SK-N-SH (cell line): Measurements from ENCODE around the gene IPO11. TPM values are rescaled to one million over a fixed set of nuclear protein-coding genes. Genes with fewer than 3 reads are reported as not detected.
"Not testable (repeated sequence)": the region's sequence is repeated elsewhere in the genome, so short reads cannot be mapped to it uniquely, and the experiment has no call there.

Source experiments
- CTCF ChIA-PET: fragments of 300-600, 350-600 bp; formaldehyde crosslinking; extraction: SDS; loops from one replicate; lab custom pipeline; 2021; lab: Yijun Ruan, JAX
- POLR2A ChIA-PET: fragments of 350-600 bp; sonication (Branson Sonifier 250); formaldehyde crosslinking; extraction: SDS; loops from one replicate; lab custom pipeline; 2020; ENCODE audit warnings: antibody characterized with exemption, inconsistent platforms; lab: Yijun Ruan, JAX
- DNase-seq: peaks from one replicate; pipeline ENCODE4 v3.0.0; 2012
- H2AFZ ChIP-seq: fragments of 200-600 bp; sonication (generic); 2 replicates; pipeline ENCODE4 v1.8.1; 2016; ENCODE audit warnings: antibody characterized with exemption, mild to moderate bottlenecking, low read depth
- H3F3A ChIP-seq: fragments of 200-600 bp; sonication (generic); replicated peaks from 2 replicates; pipeline ENCODE3; 2016; ENCODE audit warnings: antibody characterized with exemption, mild to moderate bottlenecking; ENCODE audit not compliant: insufficient read depth
- H3K27ac ChIP-seq, 2 experiments: fragments of 200-500 bp in 1 of 2; fragments of 200-600 bp in 1 of 2; sonication (Bioruptor generic) in 1 of 2; sonication (generic), shearing (Covaris generic) in 1 of 2; 2 replicates each; pipeline versions ENCODE4 v1.5.1 to v1.6.1; 2014 to 2016; ENCODE audit warnings: low read depth in 2 of 2, inconsistent platforms in 1 of 2, low read length in 1 of 2, mild to moderate bottlenecking in 1 of 2, mixed read lengths in 1 of 2
- H3K27me3 ChIP-seq: fragments of 200-600 bp; sonication (generic), shearing (Covaris generic); 2 replicates; pipeline ENCODE4 v1.6.1; 2016; ENCODE audit warnings: mixed run types; ENCODE audit not compliant: insufficient read depth
- H3K36me3 ChIP-seq, 2 experiments: fragments of 200-500 bp in 1 of 2; fragments of 200-600 bp in 1 of 2; sonication (Bioruptor generic) in 1 of 2; sonication (generic) in 1 of 2; replicated peaks in 1 of 2; 2 replicates each; pipeline versions ENCODE3 to v1.5.1; 2014 to 2016; ENCODE audit warnings: low read length in 1 of 2, mild to moderate bottlenecking in 1 of 2; ENCODE audit not compliant: insufficient read depth in 2 of 2, control insufficient read depth in 1 of 2
- H3K4me1 ChIP-seq, 2 experiments: fragments of 200-500 bp in 1 of 2; fragments of 200-600 bp in 1 of 2; sonication (Bioruptor generic) in 1 of 2; sonication (generic), shearing (Covaris generic) in 1 of 2; 2 replicates each; pipeline versions ENCODE4 v1.5.1 to v1.6.1; 2014 to 2016; ENCODE audit warnings: low read depth in 1 of 2, low read length in 1 of 2, mixed run types in 1 of 2; ENCODE audit not compliant: insufficient read depth in 2 of 2, control insufficient read depth in 1 of 2
- H3K4me2 ChIP-seq: fragments of 200-600 bp; sonication (generic), shearing (Covaris generic); 2 replicates; pipeline ENCODE4 v1.6.1; 2017; ENCODE audit warnings: mixed run types
- H3K4me3 ChIP-seq, 2 experiments: fragments of 200-500 bp in 1 of 2; fragments of 200-600 bp in 1 of 2; sonication (Bioruptor generic) in 1 of 2; sonication (generic), shearing (Covaris generic) in 1 of 2; 2 replicates each; pipeline versions ENCODE4 v1.5.1 to v1.8.1; 2014 to 2016; ENCODE audit warnings: low read depth in 2 of 2, inconsistent platforms in 1 of 2, low read length in 1 of 2, mild to moderate bottlenecking in 1 of 2, mixed read lengths in 1 of 2, moderate library complexity in 1 of 2
- H3K79me2 ChIP-seq: fragments of 200-600 bp; sonication (generic); 2 replicates; pipeline ENCODE4 v1.8.1; 2017; ENCODE audit warnings: mild to moderate bottlenecking; ENCODE audit not compliant: insufficient read depth
- H3K9ac ChIP-seq: fragments of 200-600 bp; sonication (generic); 2 replicates; pipeline ENCODE4 v1.6.1; 2017; ENCODE audit warnings: mixed run types
- H3K9me2 ChIP-seq: fragments of 200-600 bp; sonication (generic); 2 replicates; pipeline ENCODE4 v1.6.1; 2017; ENCODE audit warnings: mixed run types
- H3K9me3 ChIP-seq: fragments of 200-600 bp; sonication (generic); 2 replicates; pipeline ENCODE4 v1.6.1; 2017; ENCODE audit warnings: mixed run types, mild to moderate bottlenecking, moderate library complexity
- H4K20me1 ChIP-seq: fragments of 200-600 bp; sonication (generic); 2 replicates; pipeline ENCODE4 v1.6.1; 2017; ENCODE audit warnings: mild to moderate bottlenecking, mixed run types; ENCODE audit not compliant: insufficient read depth
- CHD2 ChIP-seq: fragments of 150-350 bp; IDR thresholded peaks from 2 replicates; pipeline ENCODE4 v1.6.1; 2018; ENCODE audit warnings: low read length; ENCODE audit not compliant: partially characterized antibody
- CTCF ChIP-seq: fragments of 200-600 bp; sonication (generic); IDR thresholded peaks from 2 replicates; pipeline ENCODE4 v1.6.1; 2017; ENCODE audit warnings: antibody characterized with exemption, mild to moderate bottlenecking, moderate library complexity
- ELF1 ChIP-seq: IDR thresholded peaks from 2 replicates; pipeline ENCODE4 v1.4.0; 2012
- GATA2 ChIP-seq: sonication (generic); formaldehyde crosslinking; IDR thresholded peaks from 2 replicates; pipeline ENCODE4 v1.5.0; 2020; ENCODE audit warnings: mild to moderate bottlenecking, missing genetic modification reagents
- JUND ChIP-seq: IDR thresholded peaks from 2 replicates; pipeline ENCODE4 v1.4.0; 2012
- NFIC ChIP-seq: IDR thresholded peaks from 2 replicates; pipeline ENCODE4 v1.4.0; 2012; ENCODE audit warnings: borderline replicate concordance
- PBX3 ChIP-seq: IDR thresholded peaks from 2 replicates; pipeline ENCODE4; 2012
- RFX5 ChIP-seq: IDR thresholded peaks from 2 replicates; pipeline ENCODE4 v1.6.1; 2012; ENCODE audit warnings: mild to moderate bottlenecking, improper control_type of control experiment, low read length
- SIN3A ChIP-seq: IDR thresholded peaks from 2 replicates; pipeline ENCODE4 v1.6.1; 2012; ENCODE audit warnings: low read depth, mild to moderate bottlenecking, low read length, moderate library complexity, borderline replicate concordance
- SMC3 ChIP-seq: IDR thresholded peaks from 2 replicates; pipeline ENCODE4 v1.6.1; 2012; ENCODE audit warnings: low read depth, low read length, improper control_type of control experiment
- TAF1 ChIP-seq: IDR thresholded peaks from 2 replicates; pipeline ENCODE4 v1.6.1; 2012; ENCODE audit warnings: low read depth, mild to moderate bottlenecking, low read length, moderate library complexity, borderline replicate concordance
- USF1 ChIP-seq: IDR thresholded peaks from 2 replicates; pipeline ENCODE4 v1.4.0; 2012; ENCODE audit warnings: low read depth, borderline replicate concordance
- YY1 ChIP-seq: IDR thresholded peaks from 2 replicates; pipeline ENCODE4 v1.4.0; 2012; ENCODE audit warnings: low read depth, mild to moderate bottlenecking
- ZBTB33 ChIP-seq: IDR thresholded peaks from 2 replicates; pipeline ENCODE4 v1.4.0; 2012; ENCODE audit warnings: low read depth, borderline replicate concordance
- WGBS: methylation state at CpG from one replicate; pipeline ENCODE4 v1.1.6; 2017; ENCODE audit warnings: low lambda C conversion rate; 5-methylcytosine and 5-hydroxymethylcytosine counted together
- polyA plus RNA-seq, 3 experiments: library from polyadenylated mRNA; depleted of rRNA; stranded (reverse); fragments of >200 nt; gene quantifications; 2 replicates each; pipeline ENCODE4 v1.2.3, GENCODE V29; 2012

IPO11 gene
- polyA plus RNA-seq, 1 of the 3 experiments (the other 2 are of a cell fraction) = 8.1 TPM

- no peaks in the 10 kb centered on the region for H3K9me3 ChIP-seq
- ChIA-PET POLR2A (no interaction called here), CTCF (no interaction called here)
- no peaks in the 10 kb centered on the region for H3K9me2 ChIP-seq
- H3K9ac ChIP-seq = no peak overlapping the region
- WGBS = 96% methylated on average over 1 of the region's 1 CpG
- H3F3A ChIP-seq = no peaks in the 10 kb centered on the region
- no peak for DNase-seq
- peaks cover 7 to 8% of the 10 kb centered on the region in 2 experiments for H3K36me3 ChIP-seq
- H3K27me3 ChIP-seq = no peaks in the 10 kb centered on the region
- no peak overlapping the region for H3K4me2 ChIP-seq
- no peaks in the 10 kb centered on the region for H3K79me2 ChIP-seq
- H3K27ac ChIP-seq = no peak overlapping the region
- H3K4me3 ChIP-seq = no peak overlapping the region
- H4K20me1 ChIP-seq = no peaks in the 10 kb centered on the region
- no peak overlapping the region for H2AFZ ChIP-seq
- peaks cover 0 to 4% of the 10 kb centered on the region in 2 experiments; a peak in 1 of 4 replicates for H3K4me1 ChIP-seq
- TF ChIP-seq TAF1 (no peak), SMC3 (no peak), PBX3 (no peak), ZBTB33 (no peak), SIN3A (no peak), ELF1 (no peak), GATA2 (CRISPR knock-in tag) (no peak)
Observed at GRCh38 chr5:62623271-62623670, 210.7 kb downstream of the IPO11 start.

GRCh38 chr5:62624436-62624835 is 211.9 kb downstream of the IPO11 start:
- H3K9me3 ChIP-seq, H3K4me1 ChIP-seq, H3K9ac ChIP-seq, H3K79me2 ChIP-seq, H3F3A ChIP-seq, H3K4me3 ChIP-seq, H3K4me2 ChIP-seq, H2AFZ ChIP-seq, CTCF ChIA-PET, H3K27ac ChIP-seq, H4K20me1 ChIP-seq, DNase-seq, POLR2A ChIA-PET, H3K27me3 ChIP-seq, H3K9me2 ChIP-seq: not testable (repeated sequence)
- WGBS = 98% methylated on average over 7 of the region's 7 CpGs
- H3K36me3 ChIP-seq = peaks cover 15 to 17% of the 10 kb centered on the region in 2 experiments

- H3K27ac ChIP-seq = no peak overlapping the region
- 91% methylated on average over 2 of the region's 2 CpGs for WGBS
- H2AFZ ChIP-seq = no peak overlapping the region
- no peaks in the 10 kb centered on the region for H3K4me1 ChIP-seq
- no peak for DNase-seq
- H3K4me2 ChIP-seq = no peak overlapping the region
- H4K20me1 ChIP-seq = no peaks in the 10 kb centered on the region
- H3K4me3 ChIP-seq = no peak overlapping the region
- H3F3A ChIP-seq = no peaks in the 10 kb centered on the region
- no peaks in the 10 kb centered on the region for H3K27me3 ChIP-seq
- no peak overlapping the region for H3K9ac ChIP-seq
- POLR2A ChIA-PET = no interaction called here
- no peaks in the 10 kb centered on the region for H3K9me2 ChIP-seq
- CTCF ChIA-PET = no interaction called here
- H3K79me2 ChIP-seq = no peaks in the 10 kb centered on the region
- no peaks in the 10 kb centered on the region for H3K9me3 ChIP-seq
- peaks cover 15 to 25% of the 10 kb centered on the region in 2 experiments for H3K36me3 ChIP-seq
- TF ChIP-seq USF1 (no peak), YY1 (no peak), ELF1 (no peak), NFIC (no peak), RFX5 (no peak), CTCF (no peak), JUND (no peak), SMC3 (no peak), ZBTB33 (no peak), CHD2 (no peak)
Observed at GRCh38 chr5:62626534-62626933, 214.0 kb downstream of the IPO11 start.
